ENCODE measurements around the gene FSHR.

The FSHR gene

DNA sequence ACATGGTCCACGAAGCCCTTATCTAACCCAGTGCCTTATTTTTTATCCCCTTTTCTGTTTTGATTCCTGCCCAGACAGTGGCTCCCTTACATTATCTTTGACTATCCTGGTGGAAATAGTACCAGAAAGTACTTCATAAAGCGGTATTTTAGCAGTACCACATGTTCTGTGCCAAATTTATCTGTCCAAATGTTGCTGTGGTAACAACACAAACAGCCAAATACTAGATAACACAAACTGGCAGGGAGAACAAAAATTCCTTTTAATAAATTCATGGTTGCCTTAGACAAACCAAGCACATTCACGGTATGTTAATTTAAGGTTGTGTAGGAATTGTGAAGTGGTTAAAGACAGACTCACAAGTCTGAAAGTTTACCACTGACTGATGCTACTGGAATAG, 210.9 kb downstream of the FSHR start:
- no peak overlapping the region for H3K4me3 ChIP-seq (ENCODE audit: low read depth, low read length)
- TF ChIP-seq, protein P1, sequence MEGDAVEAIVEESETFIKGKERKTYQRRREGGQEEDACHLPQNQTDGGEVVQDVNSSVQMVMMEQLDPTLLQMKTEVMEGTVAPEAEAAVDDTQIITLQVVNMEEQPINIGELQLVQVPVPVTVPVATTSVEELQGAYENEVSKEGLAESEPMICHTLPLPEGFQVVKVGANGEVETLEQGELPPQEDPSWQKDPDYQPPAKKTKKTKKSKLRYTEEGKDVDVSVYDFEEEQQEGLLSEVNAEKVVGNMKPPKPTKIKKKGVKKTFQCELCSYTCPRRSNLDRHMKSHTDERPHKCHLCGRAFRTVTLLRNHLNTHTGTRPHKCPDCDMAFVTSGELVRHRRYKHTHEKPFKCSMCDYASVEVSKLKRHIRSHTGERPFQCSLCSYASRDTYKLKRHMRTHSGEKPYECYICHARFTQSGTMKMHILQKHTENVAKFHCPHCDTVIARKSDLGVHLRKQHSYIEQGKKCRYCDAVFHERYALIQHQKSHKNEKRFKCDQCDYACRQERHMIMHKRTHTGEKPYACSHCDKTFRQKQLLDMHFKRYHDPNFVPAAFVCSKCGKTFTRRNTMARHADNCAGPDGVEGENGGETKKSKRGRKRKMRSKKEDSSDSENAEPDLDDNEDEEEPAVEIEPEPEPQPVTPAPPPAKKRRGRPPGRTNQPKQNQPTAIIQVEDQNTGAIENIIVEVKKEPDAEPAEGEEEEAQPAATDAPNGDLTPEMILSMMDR (IDR thresholded peaks at IDR 0.05; ENCODE audit: borderline replicate concordance, insufficient read depth, low read depth, low read length): no peak

DNA sequence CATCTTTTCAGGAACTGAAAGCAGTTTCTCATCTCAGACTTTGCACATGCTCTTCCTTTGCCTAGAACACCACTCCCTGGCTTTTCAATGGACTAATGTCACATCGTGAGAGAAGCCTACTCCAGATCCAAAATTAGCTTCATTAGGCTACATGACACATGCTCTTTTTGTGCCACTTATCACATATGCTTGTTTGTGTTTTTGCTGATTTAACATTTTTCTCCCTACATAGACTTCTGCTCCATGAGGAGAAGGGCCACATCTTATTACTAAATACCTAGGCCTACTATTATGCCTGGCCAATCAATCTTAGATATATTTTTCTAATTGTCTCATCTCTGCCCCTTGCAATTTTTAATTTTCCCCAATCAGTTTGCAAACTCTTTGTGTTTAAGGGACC, 212.4 kb downstream of the FSHR start:
- TF ChIP-seq, protein P1 (IDR thresholded peaks at IDR 0.05; ENCODE audit: borderline replicate concordance, insufficient read depth, low read depth, low read length): no peak
- H3K4me3 ChIP-seq (ENCODE audit: low read depth, low read length): no peak overlapping the region

DNA sequence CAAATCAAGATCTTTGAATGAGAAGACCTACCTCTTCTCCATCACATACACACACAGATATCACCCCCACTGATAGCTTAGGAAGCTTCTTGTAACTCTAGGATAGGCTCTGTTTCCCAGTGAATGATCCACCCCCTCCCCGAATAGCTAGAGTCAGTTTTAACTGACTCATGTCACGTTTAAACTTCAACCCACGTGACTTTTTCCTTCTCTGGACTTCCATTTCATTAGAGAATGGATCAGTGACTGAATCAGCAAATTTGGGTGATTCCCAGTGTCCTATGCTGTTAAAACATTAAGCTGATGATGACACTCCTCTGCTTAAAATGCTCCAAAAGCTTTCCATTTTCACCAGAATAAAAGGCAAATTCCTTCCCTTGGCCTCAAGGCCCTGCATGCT, 212.9 kb downstream of the FSHR start:
- TF ChIP-seq, protein P1 (IDR thresholded peaks at IDR 0.05; ENCODE audit: borderline replicate concordance, insufficient read depth, low read depth, low read length): no peak
- no peak overlapping the region for H3K4me3 ChIP-seq (ENCODE audit: low read depth, low read length)

DNA sequence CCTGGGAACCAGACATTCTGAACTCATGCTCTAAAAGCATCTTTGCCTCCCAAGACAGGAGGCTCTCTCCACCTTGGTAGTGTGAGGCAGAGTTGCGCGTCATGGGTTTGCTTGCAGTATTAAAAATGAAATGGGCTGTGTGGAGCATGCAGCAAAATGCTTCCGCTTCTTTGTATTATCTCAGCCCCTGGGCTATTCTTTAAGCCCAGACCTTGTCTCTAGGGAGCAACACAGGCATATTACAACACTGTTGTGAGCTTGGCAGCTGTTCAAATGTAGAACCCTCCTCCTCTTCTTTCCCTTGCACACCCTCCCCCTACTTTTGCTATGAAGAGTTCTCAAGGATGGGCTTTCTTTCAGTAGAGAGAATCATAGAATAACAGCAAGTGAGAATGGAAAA, 213.7 kb downstream of the FSHR start:
- no peak overlapping the region for H3K4me3 ChIP-seq (ENCODE audit: low read depth, low read length)
- TF ChIP-seq, protein P1 (IDR thresholded peaks at IDR 0.05; ENCODE audit: borderline replicate concordance, insufficient read depth, low read depth, low read length): no peak

DNA sequence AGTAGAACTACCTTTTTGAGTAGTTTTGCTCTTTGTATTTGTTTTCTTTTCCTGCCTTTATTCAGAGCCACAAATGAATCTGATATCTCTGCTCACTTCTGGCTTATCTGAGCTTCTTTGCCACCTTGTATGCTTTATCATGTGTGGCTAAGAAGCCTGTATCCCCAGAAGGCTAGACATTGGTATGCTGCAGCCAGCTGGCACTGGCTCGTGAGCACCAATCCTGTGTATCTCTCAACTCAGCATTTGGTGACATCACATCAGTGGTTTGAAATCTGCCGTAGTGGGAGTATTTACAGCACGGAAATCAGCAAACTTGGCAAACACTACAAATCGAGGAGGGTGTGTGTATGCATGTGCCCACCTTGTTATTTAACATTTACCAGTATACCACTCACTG, 215.1 kb downstream of the FSHR start:
- H3K4me3 ChIP-seq (ENCODE audit: low read depth, low read length): no peak overlapping the region
- TF ChIP-seq, protein P1 (IDR thresholded peaks at IDR 0.05; ENCODE audit: borderline replicate concordance, insufficient read depth, low read depth, low read length): no peak

DNA sequence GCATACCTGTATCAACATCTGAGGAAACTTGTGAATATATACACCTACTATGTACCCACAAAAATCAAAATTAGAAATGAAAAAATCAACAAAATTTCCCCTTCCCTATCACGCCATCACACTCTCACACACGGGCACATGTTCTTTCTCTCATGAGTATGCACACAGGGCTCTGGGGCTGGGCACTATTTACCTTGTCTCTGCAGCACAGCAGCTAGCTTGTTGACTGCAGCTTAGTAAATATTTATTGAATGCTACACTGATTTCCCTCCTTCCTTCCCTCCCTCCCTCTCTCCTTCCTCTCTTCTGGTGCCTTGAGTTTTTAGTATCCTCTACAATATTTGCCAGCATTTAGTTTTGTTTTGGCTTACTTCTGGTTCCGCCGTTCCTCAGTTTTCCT, 216.1 kb downstream of the FSHR start:
- TF ChIP-seq, protein P1 (IDR thresholded peaks at IDR 0.05; ENCODE audit: borderline replicate concordance, insufficient read depth, low read depth, low read length): no peak
- no peak overlapping the region for H3K4me3 ChIP-seq (ENCODE audit: low read depth, low read length)

DNA sequence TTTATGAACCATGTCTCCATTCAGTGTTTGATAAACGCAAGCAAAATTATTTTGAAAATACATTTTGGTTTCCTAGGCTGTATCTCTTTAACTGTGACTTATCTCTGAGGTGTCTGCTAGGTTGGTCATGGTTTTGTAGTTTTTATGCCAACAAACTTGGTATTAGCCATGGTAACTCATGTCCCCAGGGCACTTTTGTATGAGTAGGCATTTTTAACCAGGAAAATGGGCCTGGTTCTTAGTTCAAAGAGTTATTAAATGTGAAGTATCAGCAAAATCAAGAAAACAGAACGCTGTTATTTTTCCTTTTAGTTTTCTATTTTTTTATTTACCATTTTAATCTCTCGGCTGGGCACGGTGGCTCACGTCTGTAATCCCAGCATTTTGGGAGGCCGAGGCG, 219.5 kb downstream of the FSHR start:
- H3K4me3 ChIP-seq (ENCODE audit: low read depth, low read length): no peak overlapping the region
- TF ChIP-seq, protein P1 (IDR thresholded peaks at IDR 0.05; ENCODE audit: borderline replicate concordance, insufficient read depth, low read depth, low read length): no peak

All from GM12875 (cell line).